NT2/D1 (cell line): ENCODE results near the gene SLC26A4.

ENCODE experiments used
- SUZ12 ChIP-seq: IDR thresholded peaks from 2 replicates; pipeline ENCODE4 v1.6.1; 2011; ENCODE audit not compliant: insufficient read length, insufficient read depth; ENCODE audit errors: extremely low read depth
- ZNF274 ChIP-seq: IDR thresholded peaks from 2 replicates; pipeline ENCODE4 v1.6.1; 2011; ENCODE audit warnings: mild to moderate bottlenecking, low read depth, low read length

DNA sequence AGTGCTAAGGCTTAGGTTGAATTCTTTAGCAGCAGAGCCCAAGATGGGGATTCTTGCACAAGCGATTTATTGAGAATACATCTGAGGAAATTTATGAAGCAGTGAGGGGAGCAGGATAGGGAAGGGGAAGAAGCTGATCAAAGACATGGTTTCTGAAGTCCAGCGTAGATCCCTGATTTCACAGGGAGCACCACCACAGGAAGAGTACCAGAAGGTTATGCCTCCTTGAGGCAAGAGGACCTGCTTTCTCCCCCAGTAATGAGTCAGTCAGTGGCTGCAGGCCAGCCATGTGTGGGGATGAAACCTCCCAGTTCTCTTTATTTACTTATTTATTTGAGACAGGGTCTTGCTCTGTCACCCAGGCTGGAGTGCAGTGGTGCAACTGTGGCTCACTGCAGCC, 48.3 kb downstream of the SLC26A4 start:
- no peak for TF ChIP-seq ZNF274
- TF ChIP-seq SUZ12: no peak
